MM.1S (cell line): Measurements from ENCODE around the gene CACNA1I.

ENCODE experiments used
- DNase-seq: peaks from one replicate; pipeline ENCODE4 v3.0.0-alpha.2; 2015
- H2AFZ ChIP-seq: fragments of 300-600 bp; sonication (generic); 2 replicates; pipeline ENCODE4 v1.6.0; 2016; ENCODE audit warnings: antibody characterized with exemption, low read length
- H3F3A ChIP-seq: fragments of 300-600 bp; sonication (generic); 2 replicates; pipeline ENCODE4 v1.6.1; 2016; ENCODE audit warnings: mild to moderate bottlenecking, antibody characterized with exemption, low read length, moderate library complexity, mixed read lengths; ENCODE audit not compliant: insufficient read depth
- H3K27ac ChIP-seq: fragments of 300-600 bp; sonication (generic); 2 replicates; pipeline ENCODE4 v1.5.1; 2016; ENCODE audit warnings: mild to moderate bottlenecking, low read length
- H3K27me3 ChIP-seq: fragments of 300-600 bp; sonication (generic); replicated peaks from 2 replicates; pipeline ENCODE4 v1.6.0; 2016; ENCODE audit warnings: low read length; ENCODE audit not compliant: insufficient read depth
- H3K36me3 ChIP-seq: fragments of 300-600 bp; sonication (generic); replicated peaks from 2 replicates; pipeline ENCODE4 v1.6.1; 2016; ENCODE audit warnings: mild to moderate bottlenecking, low read length, mixed read lengths; ENCODE audit not compliant: insufficient read depth
- H3K4me1 ChIP-seq: fragments of 300-600 bp; sonication (generic); 2 replicates; pipeline ENCODE4 v1.6.1; 2016; ENCODE audit warnings: low read length, mixed read lengths
- H3K4me2 ChIP-seq: fragments of 300-600 bp; sonication (generic); 2 replicates; pipeline ENCODE4 v1.6.0; 2016; ENCODE audit warnings: low read depth, low read length
- H3K4me3 ChIP-seq: fragments of 300-600 bp; sonication (generic); 2 replicates; pipeline ENCODE4 v1.5.1; 2016; ENCODE audit warnings: low read length, mixed read lengths
- H3K79me2 ChIP-seq: fragments of 300-600 bp; sonication (generic); 2 replicates; pipeline ENCODE4 v1.6.1; 2016; ENCODE audit warnings: mixed run types, low read length, mixed read lengths
- H3K9ac ChIP-seq: fragments of 300-600 bp; sonication (generic); 2 replicates; pipeline ENCODE4 v1.6.1; 2016; ENCODE audit warnings: low read length, mixed read lengths
- H3K9me2 ChIP-seq: fragments of 300-600 bp; sonication (generic); replicated peaks from 2 replicates; pipeline ENCODE4 v1.6.1; 2016; ENCODE audit warnings: mild to moderate bottlenecking, low read length, mixed read lengths; ENCODE audit not compliant: insufficient read depth
- H3K9me3 ChIP-seq: fragments of 300-600 bp; sonication (generic); replicated peaks from 2 replicates; pipeline ENCODE4 v1.6.1; 2016; ENCODE audit warnings: mild to moderate bottlenecking, low read length, mixed read lengths; ENCODE audit not compliant: insufficient read depth
- H4K20me1 ChIP-seq: fragments of 300-600 bp; sonication (generic); 2 replicates; pipeline ENCODE4 v1.6.1; 2016; ENCODE audit warnings: mild to moderate bottlenecking, low read length, moderate library complexity, mixed read lengths; ENCODE audit not compliant: insufficient read depth
- EZH2 ChIP-seq: fragments of 300-600 bp; sonication (generic); optimal IDR thresholded peaks from 2 replicates; pipeline ENCODE3; 2017; ENCODE audit warnings: low read depth, mild to moderate bottlenecking, antibody characterized with exemption, low read length, mixed read lengths
- EZH2phosphoT487 ChIP-seq: fragments of 300-600 bp; sonication (generic); IDR thresholded peaks from 2 replicates; pipeline ENCODE4 v1.6.1; 2018; ENCODE audit warnings: antibody characterized with exemption, low read length
- TF ChIP-seq, protein P1 (sequence below): fragments of 300-600 bp; sonication (generic); IDR thresholded peaks from 2 replicates; pipeline ENCODE4 v1.5.1; 2016; ENCODE audit warnings: antibody characterized with exemption, low read length, mixed read lengths

CACNA1I gene

GRCh38 chr22:39545386-39546365, 24.9 kb upstream of the CACNA1I start:
- Histone ChIP-seq H3K9me2 (no peaks in the 10 kb centered on the region), H3K27me3 (peaks cover 17% of the 10 kb centered on the region), H4K20me1 (no peaks in the 10 kb centered on the region), H3K4me2 (no peak overlapping the region), H3K36me3 (no peaks in the 10 kb centered on the region), H3F3A (0 out of 2 replicates have a peak, but pooled peaks cover 4% of the 10 kb centered on the region), H3K27ac (no peak overlapping the region), H2AFZ (no peak overlapping the region), H3K79me2 (no peaks in the 10 kb centered on the region), H3K4me1 (0 out of 2 replicates have a peak, but pooled peaks cover 5% of the 10 kb centered on the region), H3K9ac (no peak overlapping the region), H3K9me3 (no peaks in the 10 kb centered on the region), H3K4me3 (no peak overlapping the region)
- DNase-seq, result no peak
- TF ChIP-seq EZH2phosphoT487 (no peak), EZH2 (no peak)
- TF ChIP-seq, protein P1, sequence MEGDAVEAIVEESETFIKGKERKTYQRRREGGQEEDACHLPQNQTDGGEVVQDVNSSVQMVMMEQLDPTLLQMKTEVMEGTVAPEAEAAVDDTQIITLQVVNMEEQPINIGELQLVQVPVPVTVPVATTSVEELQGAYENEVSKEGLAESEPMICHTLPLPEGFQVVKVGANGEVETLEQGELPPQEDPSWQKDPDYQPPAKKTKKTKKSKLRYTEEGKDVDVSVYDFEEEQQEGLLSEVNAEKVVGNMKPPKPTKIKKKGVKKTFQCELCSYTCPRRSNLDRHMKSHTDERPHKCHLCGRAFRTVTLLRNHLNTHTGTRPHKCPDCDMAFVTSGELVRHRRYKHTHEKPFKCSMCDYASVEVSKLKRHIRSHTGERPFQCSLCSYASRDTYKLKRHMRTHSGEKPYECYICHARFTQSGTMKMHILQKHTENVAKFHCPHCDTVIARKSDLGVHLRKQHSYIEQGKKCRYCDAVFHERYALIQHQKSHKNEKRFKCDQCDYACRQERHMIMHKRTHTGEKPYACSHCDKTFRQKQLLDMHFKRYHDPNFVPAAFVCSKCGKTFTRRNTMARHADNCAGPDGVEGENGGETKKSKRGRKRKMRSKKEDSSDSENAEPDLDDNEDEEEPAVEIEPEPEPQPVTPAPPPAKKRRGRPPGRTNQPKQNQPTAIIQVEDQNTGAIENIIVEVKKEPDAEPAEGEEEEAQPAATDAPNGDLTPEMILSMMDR, result no peak

- peaks cover 22% of the 10 kb centered on the region for H3K27me3 ChIP-seq
- H3K36me3 ChIP-seq, result no peaks in the 10 kb centered on the region
- no peak overlapping the region for H3K27ac ChIP-seq
- H3K4me1 ChIP-seq, result 0 out of 2 replicates have a peak, but pooled peaks cover 5% of the 10 kb centered on the region
- H2AFZ ChIP-seq, result no peak overlapping the region
- no peak overlapping the region for H3K4me3 ChIP-seq
- no peaks in the 10 kb centered on the region for H3K9me2 ChIP-seq
- no peak for DNase-seq
- H3K9ac ChIP-seq, result no peak overlapping the region
- H3K9me3 ChIP-seq, result no peaks in the 10 kb centered on the region
- H3K79me2 ChIP-seq, result no peaks in the 10 kb centered on the region
- TF ChIP-seq, protein P1, result no peak
- TF ChIP-seq EZH2phosphoT487, result no peak
- no peaks in the 10 kb centered on the region for H4K20me1 ChIP-seq
- 0 out of 2 replicates have a peak, but pooled peaks cover 4% of the 10 kb centered on the region for H3F3A ChIP-seq
- H3K4me2 ChIP-seq, result peak overlapping the region; percentile 15; the same call in 1 of the 2 replicates
Observed at GRCh38 chr22:39546889-39547586, 23.5 kb upstream of the CACNA1I start.

- no peak overlapping the region for H2AFZ ChIP-seq
- no peaks in the 10 kb centered on the region for H3K79me2 ChIP-seq
- peaks cover 28% of the 10 kb centered on the region for H3K27me3 ChIP-seq
- H3K4me1 ChIP-seq, result 0 out of 2 replicates have a peak, but pooled peaks cover 5% of the 10 kb centered on the region
- no peak for DNase-seq
- TF ChIP-seq EZH2phosphoT487, result no peak
- TF ChIP-seq, protein P1, result no peak
- TF ChIP-seq EZH2, result no peak
- 0 out of 2 replicates have a peak, but pooled peaks cover 4% of the 10 kb centered on the region for H3F3A ChIP-seq
- H3K4me2 ChIP-seq, result no peak overlapping the region
- H3K36me3 ChIP-seq, result no peaks in the 10 kb centered on the region
- no peak overlapping the region for H3K4me3 ChIP-seq
- H3K9me2 ChIP-seq, result no peaks in the 10 kb centered on the region
- H3K9ac ChIP-seq, result no peak overlapping the region
- H3K27ac ChIP-seq, result no peak overlapping the region
- no peaks in the 10 kb centered on the region for H4K20me1 ChIP-seq
- H3K9me3 ChIP-seq, result no peaks in the 10 kb centered on the region
Observed at GRCh38 chr22:39547587-39547947, 23.0 kb upstream of the CACNA1I start.
